ENCODE results near the gene PTGES.
"Not testable (repeated sequence)": the region's sequence is repeated elsewhere in the genome, so short reads cannot be mapped to it uniquely, and the experiment has no call there.

Gene PTGES, protein sequence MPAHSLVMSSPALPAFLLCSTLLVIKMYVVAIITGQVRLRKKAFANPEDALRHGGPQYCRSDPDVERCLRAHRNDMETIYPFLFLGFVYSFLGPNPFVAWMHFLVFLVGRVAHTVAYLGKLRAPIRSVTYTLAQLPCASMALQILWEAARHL

DNA sequence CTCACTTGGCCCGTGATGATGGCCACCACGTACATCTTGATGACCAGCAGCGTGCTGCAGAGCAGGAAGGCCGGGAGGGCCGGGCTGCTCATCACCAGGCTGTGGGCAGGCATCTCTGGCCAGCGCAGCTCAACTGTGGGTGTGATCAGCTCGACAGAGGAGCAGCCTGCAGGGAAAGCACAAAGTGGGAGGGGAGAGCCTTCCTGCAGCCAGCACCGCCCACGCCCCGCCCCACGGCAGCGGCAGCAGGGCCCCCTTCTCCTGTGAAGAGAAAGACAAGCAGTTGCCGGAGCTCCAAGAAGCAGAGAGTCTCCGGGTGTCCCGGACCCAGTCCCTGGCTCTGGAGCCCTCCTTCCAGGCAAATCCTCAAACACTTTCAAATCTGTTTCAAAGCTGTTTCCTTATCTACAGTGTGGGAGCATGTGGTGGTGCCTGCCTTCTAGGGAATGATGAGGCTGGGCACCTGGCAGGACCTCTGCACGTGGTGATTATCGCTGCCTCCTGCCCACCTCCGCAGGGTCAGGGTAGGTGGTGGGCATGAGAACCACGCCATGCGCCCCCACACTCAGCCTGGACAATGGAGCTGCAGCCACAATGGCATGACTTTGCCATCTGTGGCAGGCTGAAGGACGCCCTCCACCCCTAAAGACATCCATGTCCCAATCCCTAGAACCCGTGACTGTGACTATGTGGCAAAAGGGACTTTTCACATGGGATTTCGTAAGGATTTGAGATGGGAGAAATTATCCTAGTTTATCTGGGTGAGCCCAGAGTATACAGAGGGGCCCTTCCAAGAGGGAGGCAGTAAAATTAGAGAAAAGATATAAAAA lies at the start of gene PTGES:
TSS of gene PTGES (minus strand) at position 143 of the 830 bp plus-strand sequence. CDS start at position 113, 30 bp downstream.
- DNase-seq (ENCODE audit: low read depth in 2 of 2): peak; percentile 14 to 22

DNA sequence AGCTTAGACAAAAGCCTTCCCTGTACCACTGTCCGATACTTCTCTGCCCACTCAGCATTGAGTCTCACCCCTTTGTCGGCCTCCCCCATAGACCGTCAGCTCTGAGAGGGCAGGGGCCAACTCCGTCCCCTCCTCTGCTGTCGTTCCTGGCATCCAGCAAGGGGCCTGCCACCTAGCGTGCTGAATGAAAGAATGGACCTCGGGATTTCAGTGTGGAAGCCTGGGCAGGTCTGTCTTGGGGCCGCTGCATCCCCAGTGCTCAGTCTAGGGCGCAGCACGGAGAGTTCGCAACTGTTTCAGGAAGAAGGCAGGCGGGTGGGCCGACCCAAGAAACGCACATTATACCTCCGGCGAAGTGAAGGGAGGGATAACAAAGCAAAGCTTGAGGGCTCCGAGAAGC lies 48.7 kb upstream of the PTGES start:
- no peak for DNase-seq (ENCODE audit: low read depth in 2 of 2)

DNA sequence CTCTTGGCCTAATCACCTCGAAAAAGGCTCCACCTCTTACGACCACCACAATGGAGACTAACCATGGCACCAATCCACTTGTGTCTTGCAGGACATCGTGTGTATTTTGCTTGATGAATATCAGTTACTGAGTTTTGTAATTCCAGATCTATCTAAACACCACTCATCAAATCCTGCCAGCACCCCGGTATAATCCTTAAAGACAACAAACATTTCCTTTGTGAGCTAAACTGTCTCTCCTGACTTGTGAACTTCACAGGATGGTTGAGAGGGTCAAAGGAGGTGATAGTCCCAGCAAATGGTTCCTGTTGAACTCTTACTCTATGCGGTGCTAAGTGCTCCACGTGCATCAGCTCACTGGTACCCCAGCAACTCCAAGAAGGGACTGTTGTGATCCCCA lies 46.1 kb upstream of the PTGES start:
- no peak for DNase-seq (ENCODE audit: low read depth in 2 of 2)

DNA sequence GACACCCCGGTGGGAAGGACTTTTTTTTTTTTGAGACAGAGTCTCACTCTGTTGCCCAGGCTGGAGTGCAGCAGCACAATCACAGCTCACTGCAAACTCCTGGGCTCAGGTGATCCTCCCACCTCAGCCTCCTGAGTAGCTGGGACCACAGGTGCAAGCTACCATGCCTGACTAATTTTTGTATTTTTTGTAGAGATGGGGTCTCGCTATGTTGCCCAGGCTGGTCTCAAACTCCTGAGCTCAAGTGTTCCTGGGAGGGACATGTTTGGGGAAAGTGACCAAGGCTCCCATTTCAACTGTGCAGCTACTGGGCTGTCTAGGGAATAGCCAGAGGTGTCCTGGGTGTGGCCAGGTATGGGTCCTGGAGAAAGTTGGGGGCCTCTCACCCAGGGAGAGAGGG lies 43.2 kb upstream of the PTGES start:
- DNase-seq (ENCODE audit: low read depth in 2 of 2): not testable (repeated sequence)

DNA sequence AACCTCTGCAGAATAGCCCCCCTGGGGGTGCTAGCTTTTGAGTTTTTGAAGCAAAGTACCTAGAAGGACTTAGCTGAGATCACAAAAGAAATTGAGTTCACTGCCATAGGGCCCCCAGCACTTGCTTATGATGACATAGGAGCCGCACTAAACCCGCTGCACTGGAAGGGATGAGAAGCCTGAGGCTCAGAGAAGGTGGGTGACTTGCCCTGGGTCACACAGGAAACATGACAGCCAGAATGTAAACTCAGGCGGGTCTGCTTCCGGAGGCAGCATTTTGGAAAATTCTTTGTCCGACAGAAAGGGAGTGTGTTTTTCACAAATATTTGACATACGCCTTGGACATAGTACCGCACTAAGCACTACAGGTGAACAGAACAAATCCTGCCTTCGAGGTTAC lies 41.7 kb upstream of the PTGES start:
- no peak for DNase-seq (ENCODE audit: low read depth in 2 of 2)

DNA sequence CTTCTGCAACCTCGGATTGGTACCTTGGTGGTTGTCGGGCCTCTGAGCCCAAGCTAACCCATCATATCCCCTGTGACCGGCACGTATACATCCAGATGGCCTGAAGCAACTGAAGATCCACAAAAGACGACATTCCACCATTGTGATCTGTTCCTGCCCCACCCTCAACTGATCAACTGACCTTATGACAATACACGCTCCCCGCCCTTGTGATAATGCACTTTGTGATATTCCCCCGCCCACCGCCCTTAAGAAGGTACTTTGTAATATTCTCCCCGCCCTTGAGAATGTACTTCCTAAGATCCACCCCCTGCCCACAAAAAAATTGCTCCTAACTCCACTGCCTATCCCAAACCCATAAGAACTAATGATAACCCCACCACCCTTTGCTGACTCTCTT lies 33.6 kb upstream of the PTGES start:
- no peak for DNase-seq (ENCODE audit: low read depth in 2 of 2)

DNA sequence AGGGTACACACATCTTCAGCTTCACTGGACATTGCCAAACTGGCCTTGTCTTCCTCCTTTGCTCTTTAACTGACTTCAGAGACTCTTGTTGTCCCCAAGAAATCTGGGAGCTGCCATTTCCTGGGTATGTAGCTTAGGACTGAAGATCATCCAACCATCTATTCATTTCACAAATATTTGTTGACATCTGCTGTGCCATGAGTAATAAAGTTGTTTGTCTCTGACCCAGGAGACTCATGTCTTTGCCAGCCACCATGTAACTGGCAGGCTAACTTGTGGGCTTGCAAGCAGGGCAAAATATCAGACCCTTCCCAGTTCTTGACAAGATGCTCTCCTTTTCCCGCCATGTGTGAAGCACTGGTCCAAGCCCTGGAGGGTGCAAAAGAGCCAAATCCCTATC lies 33.0 kb upstream of the PTGES start:
- DNase-seq (ENCODE audit: low read depth in 2 of 2): no peak

DNA sequence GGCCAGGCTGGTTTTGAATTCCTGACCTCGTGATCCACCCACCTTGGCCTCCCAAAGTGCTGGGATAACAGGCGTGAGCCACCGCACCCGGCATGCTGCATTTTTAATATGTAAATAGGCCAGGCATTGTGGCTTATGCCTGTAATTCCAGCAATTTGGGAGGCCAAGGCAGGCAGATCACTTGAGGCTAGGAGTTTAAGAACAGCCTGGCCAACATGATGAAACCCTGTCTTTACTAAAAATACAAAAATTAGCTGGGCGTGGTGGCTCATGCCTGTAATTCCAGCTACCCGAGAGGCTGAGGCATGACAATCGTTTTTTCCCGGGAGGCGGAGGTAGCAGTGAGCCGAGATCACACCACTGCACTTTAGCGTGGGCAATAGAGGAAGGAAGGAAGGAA lies 32.1 kb upstream of the PTGES start:
- DNase-seq (ENCODE audit: low read depth in 2 of 2): not testable (repeated sequence)

DNA sequence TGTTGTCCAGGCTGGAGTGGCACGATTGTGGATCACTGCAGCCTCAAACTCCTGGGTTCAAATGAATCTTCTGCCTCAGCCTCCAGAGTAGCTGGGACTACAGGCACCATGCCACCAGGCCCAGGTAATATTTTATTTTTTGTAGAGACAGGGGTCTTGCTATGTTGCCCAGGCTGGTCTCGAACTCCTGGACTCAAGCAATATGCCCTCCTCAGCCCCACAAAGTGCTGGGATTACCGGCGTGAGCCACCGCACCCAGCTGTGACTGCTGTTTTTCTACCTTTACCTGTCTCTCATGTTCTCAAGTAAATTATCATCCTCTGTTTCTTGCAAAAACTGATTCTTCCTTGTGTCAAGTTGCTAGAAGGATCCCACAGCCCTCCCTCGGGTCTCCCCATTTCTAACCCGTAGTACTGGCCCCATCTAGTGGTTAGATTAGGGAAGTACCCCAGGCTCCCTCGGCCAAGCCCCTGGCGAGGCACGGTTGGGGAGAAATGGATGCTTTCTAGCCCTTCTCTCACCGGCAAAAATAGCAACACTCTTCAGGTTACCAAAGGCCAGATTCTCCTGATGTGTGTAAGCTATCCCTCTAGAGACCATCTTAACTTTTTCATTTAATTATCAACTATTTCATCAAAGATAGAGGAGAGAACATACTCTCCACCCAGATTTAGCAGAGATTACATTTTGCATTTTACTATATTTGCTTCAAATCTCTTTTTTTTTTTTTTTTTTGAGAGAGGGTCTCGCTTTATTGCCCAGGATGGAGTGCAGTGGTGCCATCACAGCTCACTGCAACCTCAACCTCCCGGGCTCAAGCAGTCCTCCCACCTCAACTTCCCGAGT lies 30.9 kb upstream of the PTGES start:
- peak; percentile 51 to 54 for DNase-seq (ENCODE audit: low read depth in 2 of 2)

DNA sequence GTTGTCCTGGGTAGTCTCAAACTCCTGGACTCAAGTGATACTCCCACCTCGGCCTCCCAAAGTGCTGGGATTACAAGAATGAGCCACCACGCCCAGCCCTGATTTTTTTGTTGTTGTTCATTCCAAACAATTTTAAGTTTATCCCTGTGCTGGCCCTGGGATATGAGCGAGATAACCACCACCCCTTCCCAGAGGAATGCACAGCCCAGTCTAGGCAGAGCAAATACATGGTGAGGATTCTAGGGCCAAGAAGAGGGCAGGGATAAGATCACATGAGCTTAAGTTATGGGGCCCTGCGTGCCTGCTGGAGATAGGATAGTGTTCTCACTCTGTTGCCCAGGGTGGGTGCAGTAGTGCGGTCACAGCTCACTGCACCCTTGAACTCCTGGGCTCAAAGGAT lies 29.1 kb upstream of the PTGES start:
- no peak for DNase-seq (ENCODE audit: low read depth in 2 of 2)

DNA sequence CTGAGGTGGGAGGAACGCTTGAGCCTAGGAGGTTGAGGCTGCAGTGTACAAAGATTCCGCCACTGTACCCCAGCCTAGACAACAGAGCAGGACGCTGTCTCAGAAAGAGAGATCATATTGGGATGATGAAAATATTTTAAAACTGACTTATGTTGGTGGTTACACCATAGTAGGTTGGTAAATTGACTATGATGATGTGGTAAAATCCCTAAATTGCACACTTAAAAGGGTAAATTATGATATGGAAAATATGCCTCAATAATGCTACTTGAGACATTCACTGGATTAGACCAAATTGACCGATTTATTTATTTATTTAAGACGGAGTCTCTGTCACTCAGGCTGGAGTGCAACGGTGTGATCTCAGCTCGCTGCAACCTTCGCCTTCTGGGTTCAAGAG lies 28.3 kb upstream of the PTGES start:
- DNase-seq (ENCODE audit: low read depth in 2 of 2): no peak

DNA sequence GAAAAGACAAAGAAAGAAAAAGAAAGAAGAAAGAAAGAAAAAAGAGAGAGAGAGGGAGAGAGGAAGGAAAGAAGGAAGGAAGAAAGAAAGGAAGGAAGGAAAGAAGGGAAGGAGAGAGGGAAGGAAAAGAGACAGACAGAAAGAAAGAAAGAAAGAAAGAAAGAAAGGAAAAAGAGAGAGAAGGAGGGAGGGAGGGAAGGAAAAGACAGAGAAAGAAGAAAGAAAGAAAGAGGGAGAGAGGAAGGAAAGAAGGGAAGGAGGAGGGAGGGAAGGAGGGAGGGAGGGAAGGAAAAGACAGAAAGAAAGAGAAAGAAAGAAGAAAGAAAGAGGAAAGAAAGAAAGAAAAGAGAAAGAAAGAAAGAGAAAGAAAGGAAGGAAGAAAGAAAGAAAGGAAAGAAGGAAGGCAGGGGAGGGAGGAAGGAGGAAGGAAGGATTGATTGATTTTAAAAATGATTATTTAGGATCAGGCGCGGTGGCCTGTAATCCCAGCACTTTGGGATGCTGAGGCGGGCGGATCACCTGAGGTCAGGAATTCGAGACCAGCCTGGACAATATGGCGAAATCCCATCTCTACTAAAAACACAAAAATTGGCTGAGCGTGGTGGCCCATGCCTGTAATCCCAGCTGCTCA lies 26.8 kb upstream of the PTGES start:
- no peak for DNase-seq (ENCODE audit: low read depth in 2 of 2)

DNA sequence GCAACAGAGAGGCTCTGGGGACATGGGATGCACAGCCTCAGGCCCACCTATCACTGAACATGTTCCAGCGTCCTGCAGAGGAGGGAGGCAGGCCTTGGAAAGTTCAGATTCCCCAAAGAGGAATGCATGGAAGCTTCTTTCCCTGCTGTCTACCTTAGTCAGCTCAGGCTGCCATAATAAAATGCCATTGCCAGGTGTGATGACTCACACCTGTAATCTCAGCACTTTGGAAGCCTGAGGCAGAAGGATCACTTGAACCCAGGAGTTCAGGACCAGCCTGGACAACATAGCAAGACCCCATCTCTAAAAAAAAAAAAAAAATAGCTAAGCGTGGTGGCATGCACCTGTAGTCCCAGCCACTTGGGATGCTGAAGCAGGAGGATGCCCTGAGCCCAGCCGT lies 25.6 kb upstream of the PTGES start:
- DNase-seq (ENCODE audit: low read depth in 2 of 2): no peak

DNA sequence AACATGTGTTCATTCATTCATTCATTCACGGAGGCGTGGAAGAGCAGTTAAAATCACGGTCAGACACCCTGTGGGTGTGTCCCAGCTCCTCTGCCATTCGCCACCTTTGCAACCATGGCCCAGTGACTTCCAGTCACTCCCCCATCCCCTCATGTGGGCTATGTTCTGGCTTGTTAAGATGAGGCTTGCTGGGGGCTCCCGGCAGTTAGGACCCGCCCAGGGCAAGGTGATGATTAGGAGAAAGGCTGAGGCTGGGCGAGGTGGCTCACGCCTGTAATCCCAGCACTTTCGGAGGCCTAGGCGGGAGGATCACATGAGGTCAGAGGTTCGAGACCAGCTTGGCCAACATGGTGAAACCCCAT lies 24.9 kb upstream of the PTGES start:
- no peak for DNase-seq (ENCODE audit: low read depth in 2 of 2)

DNA sequence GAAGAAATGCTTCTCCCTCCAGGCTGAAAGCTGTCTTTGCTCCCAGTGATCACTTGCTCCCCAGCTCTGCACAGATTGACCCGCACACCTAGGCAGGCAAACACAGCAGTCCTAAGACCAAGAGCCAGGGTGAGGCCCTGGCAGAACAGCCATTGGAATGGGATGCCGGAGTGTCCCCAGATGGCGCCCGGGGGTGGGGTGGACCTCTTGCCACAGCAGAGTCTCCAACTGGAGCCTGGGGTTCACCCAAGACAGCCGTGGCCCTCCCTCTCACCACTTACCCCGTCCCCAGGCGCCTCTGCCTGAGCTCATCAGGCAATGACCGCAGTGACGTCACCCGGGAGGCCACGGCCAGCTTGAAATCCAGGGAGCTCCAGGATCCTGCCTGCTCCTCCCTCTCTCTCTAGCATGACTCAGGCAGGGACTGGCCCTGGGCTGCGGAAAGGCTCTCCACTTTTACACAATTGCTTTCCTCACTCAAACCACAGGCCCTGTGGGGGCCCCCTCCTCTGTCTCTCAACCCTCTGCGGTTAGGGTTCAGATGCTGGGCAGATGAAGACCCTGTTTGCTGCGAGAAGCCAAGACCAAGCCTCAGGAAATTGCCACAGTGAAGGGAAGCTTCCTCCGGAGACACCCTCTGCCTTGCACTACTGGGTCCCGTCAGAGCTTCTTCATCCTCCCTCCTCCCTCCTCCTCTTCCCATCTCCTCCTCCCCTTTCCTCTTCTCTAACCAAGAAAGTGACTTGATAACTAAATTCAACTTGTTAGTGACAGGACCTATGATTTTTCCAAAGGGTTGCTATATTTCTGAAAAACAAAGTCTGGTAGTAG lies 24.3 kb upstream of the PTGES start:
- DNase-seq (ENCODE audit: low read depth in 2 of 2): peak; percentile 19 to 27

DNA sequence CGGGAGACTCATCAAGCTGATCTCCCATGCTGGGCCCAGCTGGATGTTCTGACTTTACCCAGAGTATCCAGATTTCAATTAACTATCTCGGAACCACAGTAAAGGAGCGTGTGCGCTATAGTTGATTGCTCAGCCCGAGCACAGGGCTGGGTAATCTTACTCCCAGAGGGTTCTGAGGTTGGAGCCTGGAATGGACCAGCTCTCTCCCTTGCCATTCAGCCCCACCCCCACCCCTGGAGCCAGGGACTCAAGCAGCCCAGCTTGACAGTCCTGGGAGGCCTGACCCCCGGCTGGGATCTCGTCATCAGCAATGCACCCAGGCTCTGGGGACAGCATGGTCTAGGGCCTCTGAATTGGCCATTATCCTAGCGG lies 23.7 kb upstream of the PTGES start:
- no peak for DNase-seq (ENCODE audit: low read depth in 2 of 2)

DNA sequence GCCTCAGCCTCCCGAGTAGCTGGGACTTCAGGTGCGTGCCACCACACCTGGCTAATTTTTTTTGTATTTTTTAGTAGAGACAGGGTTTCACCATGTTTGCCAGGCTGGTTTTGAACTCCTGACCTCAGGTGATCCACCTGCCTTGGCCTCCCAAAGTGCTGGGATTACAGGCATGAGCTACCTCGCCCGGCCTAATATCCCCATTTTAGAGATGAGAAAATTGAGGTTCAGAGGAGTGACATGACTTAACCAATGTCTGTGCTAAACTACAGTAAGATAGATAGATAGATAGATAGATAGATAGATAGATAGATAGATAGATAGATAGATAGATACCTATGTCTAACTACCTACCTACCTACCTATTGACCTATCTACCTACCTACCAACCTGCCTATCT lies 23.3 kb upstream of the PTGES start:
- DNase-seq (ENCODE audit: low read depth in 2 of 2): not testable (repeated sequence)

DNA sequence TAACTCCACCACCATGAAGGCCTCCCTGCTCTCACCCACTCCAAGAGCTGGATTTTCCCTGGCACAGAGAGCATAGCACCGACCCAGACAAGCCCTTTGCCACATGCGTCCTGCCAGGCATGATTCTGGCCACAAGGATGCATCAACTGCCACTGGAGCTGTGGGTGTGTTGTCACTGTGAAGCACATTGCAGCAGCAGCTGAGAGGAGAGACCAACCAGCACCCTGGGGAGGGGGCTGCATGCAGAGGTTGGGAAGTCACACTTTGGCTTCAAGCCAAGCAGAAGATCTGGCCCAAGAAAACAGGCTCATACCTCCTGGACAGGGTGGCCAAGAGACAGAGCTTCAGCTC lies 22.6 kb upstream of the PTGES start:
- no peak for DNase-seq (ENCODE audit: low read depth in 2 of 2)

DNA sequence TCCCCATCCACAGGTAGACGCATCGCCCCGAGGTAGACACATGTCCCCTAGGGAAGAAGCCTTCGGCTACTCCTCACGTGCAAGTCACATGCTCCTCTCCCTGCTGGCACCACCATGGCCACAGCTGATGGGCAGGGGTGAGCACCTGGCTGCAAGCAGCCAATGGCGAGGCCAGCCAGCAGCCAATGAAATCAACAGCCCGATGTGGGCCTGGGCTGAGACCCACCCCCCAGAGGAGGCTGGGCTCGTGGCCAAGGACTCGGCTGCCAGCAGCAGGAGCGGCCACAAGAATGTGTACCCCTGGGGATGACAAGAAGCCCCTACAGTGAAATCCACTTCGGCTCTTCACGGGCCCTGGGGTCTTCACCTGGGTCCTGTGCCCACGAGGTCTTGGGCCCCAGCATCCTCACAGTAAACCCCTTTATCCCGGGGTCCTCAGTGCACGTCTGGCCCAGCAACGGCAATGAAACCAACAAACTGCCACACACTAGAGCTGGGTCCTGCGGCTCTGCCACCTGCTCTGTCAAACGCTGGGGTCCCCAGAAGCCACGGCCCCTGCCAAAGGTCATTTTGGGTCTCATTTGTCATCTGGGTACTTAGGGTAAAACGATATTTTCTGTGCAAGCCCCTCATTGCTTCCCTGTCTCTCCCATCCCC lies 22.1 kb upstream of the PTGES start:
- DNase-seq (ENCODE audit: low read depth in 2 of 2): no peak

DNA sequence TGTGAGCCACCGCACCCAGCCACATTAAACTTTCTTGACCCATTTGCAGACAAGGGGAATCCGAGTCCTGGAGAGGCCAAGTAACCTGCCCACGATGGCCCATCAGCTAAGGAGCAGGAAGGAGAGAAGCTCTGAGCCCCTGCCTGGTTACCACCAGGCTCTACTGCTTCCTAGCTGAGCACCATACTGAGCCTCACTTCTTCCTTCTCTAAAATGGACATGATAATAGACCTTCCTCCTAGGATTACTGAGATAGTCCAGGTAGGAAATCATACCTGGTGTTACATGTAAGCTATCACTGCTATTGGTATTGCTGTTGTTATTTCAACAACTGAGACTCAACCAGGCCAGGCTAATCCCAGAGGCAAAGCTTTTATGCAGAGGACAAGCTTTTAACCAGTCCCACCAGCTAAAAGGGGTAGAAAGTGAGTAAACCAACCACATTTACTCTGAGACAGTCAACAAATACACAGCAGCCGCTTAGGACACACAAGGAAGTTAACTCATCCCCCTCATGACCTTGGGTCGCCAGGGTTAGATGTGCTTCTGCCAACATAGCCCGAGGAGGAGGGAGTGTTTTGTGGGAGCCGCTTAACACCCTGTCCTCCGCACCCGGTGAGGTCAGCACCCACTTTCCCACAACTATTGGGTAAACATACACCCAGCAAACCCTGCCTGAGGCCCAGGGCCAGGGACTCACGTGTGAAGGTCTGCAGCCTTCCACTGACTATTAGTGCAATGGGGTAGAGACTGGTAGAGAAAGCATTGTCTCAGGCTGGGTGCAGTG lies 20.6 kb upstream of the PTGES start:
- DNase-seq (ENCODE audit: low read depth in 2 of 2): no peak
